CD4-positive, CD25-positive, alpha-beta regulatory T cell (primary cell): ENCODE data around the gene ZNF625. TPM values are rescaled to one million over a fixed set of nuclear protein-coding genes. Genes with fewer than 3 reads are reported as not detected.
A peak's percentile ranks its signal among the peaks of the same experiment; 100 is the strongest.

Experiments
- ATAC-seq, 2 donors: fragments of 150-1000 bp; cut with Tn5 transposase; one replicate each; pipeline ENCODE4 v1.10.0; 2021; ENCODE audit warnings: low read depth in 2 of 2, moderate number of reproducible peaks in 2 of 2, moderate library complexity in 1 of 2
- DNase-seq, 3 donors: peaks; one replicate each; pipeline versions ENCODE4 v3.0.0 to v3.0.0-alpha.2; 2012 to 2022; ENCODE audit warnings: mixed read lengths in 1 of 3
- H3K27ac ChIP-seq: one replicate; pipeline ENCODE4 v1.7.0; 2013; ENCODE audit warnings: mild to moderate bottlenecking, low read length; ENCODE audit not compliant: insufficient read depth, poor library complexity, severe bottlenecking
- H3K27me3 ChIP-seq: one replicate; pipeline ENCODE4 v1.7.0; 2013; ENCODE audit warnings: low read length; ENCODE audit not compliant: control insufficient read depth, insufficient read depth
- H3K36me3 ChIP-seq: one replicate; pipeline ENCODE4 v1.7.0; 2013; ENCODE audit warnings: mild to moderate bottlenecking, low read length, moderate library complexity; ENCODE audit not compliant: control insufficient read depth, insufficient read depth
- H3K4me1 ChIP-seq: 2 replicates; pipeline ENCODE4 v1.7.0; 2013; ENCODE audit warnings: mild to moderate bottlenecking, low read length; ENCODE audit not compliant: insufficient read depth, control insufficient read depth, poor library complexity, severe bottlenecking
- H3K4me3 ChIP-seq: one replicate; pipeline ENCODE4 v1.7.0; 2013; ENCODE audit warnings: low read depth, mild to moderate bottlenecking, low read length, moderate library complexity
- H3K9me3 ChIP-seq, 2 experiments: 1 replicate in 1 of 2; 2 replicates in 1 of 2; pipeline ENCODE4 v1.7.0; 2013; ENCODE audit warnings: low read length in 2 of 2, mild to moderate bottlenecking in 1 of 2, moderate library complexity in 1 of 2; ENCODE audit not compliant: control insufficient read depth in 2 of 2
- H3K27ac Mint-ChIP-seq, 3 donors: one replicate each; pipeline ENCODE4 v1.8.0; 2020 to 2022; ENCODE audit warnings: mild to moderate bottlenecking in 3 of 3, mixed read lengths in 3 of 3, moderate library complexity in 2 of 3
- H3K27me3 Mint-ChIP-seq: one replicate; pipeline ENCODE4 v1.8.0; 2022; ENCODE audit warnings: mild to moderate bottlenecking, mixed read lengths
- H3K36me3 Mint-ChIP-seq: one replicate; pipeline ENCODE4 v1.8.0; 2020; ENCODE audit warnings: mixed read lengths
- H3K4me1 Mint-ChIP-seq, 4 donors: one replicate each; pipeline ENCODE4 v1.8.0; 2020 to 2022; ENCODE audit warnings: mixed read lengths in 4 of 4, mild to moderate bottlenecking in 1 of 4
- H3K4me3 Mint-ChIP-seq, 4 donors: one replicate each; pipeline ENCODE4 v1.8.0; 2020 to 2022; ENCODE audit warnings: mild to moderate bottlenecking in 4 of 4, mixed read lengths in 4 of 4, moderate library complexity in 3 of 4
- H3K9me3 Mint-ChIP-seq, 7 donors: one replicate each; pipeline ENCODE4 v1.8.0; 2020 to 2022; ENCODE audit warnings: mixed read lengths in 7 of 7, mild to moderate bottlenecking in 3 of 7, moderate library complexity in 2 of 7
- polyA plus RNA-seq, 4 donors: library from polyadenylated mRNA; unstranded; fragments of 300-500 nt; fragmentation: Illumina TruSeq; gene quantifications; one replicate each; pipeline ENCODE4 v1.2.3, GENCODE V29; 2021
- total RNA-seq: library from RNA; stranded (reverse); gene quantifications from one replicate; pipeline ENCODE4 v1.2.3, GENCODE V29; 2022

The ZNF625 gene
- total and polyA plus RNA-seq, 5 donors from 2014 or later, result 0.24 to 2.7 (median 1.4) TPM

- Histone ChIP-seq H3K27me3 (no peaks in the 10 kb centered on the region), H3K4me1 (peaks cover 11% of the 10 kb centered on the region), H3K36me3 (peaks cover 19% of the 10 kb centered on the region), H3K9me3 (peaks cover 23 to 33% of the 10 kb centered on the region in 2 experiments), H3K27ac (no peak overlapping the region), H3K4me3 (no peak overlapping the region)
- Mint-ChIP-seq H3K36me3 (peaks cover 29% of the 10 kb centered on the region), H3K4me1 (peaks cover 10 to 15% (median 13%) of the 10 kb centered on the region in 4 donors), H3K4me3 (no peak overlapping the region), H3K9me3 (peaks cover 0 to 26% (median 10%) of the 10 kb centered on the region in 7 donors), H3K27me3 (no peaks in the 10 kb centered on the region), H3K27ac (no peak overlapping the region)
- DNase-seq (no peak), ATAC-seq (no peak)
Observed at GRCh38 chr19:12145348-12145747, 11.2 kb downstream of the ZNF625 start.

- peaks cover 18% of the 10 kb centered on the region for H3K36me3 ChIP-seq
- H3K4me3 ChIP-seq, result peak overlapping the region; percentile 86
- no peaks in the 10 kb centered on the region for H3K27me3 Mint-ChIP-seq
- DNase-seq (no peak), ATAC-seq (no peak)
- peak overlapping the region in 2 of 3 donors; percentile 36 to 38 for H3K27ac Mint-ChIP-seq
- H3K36me3 Mint-ChIP-seq, result peaks cover 21% of the 10 kb centered on the region
- H3K9me3 Mint-ChIP-seq, result peaks cover 0 to 14% (median 7%) of the 10 kb centered on the region in 7 donors
- peaks cover 15 to 16% of the 10 kb centered on the region in 2 experiments for H3K9me3 ChIP-seq
- H3K27ac ChIP-seq, result no peak overlapping the region
- H3K27me3 ChIP-seq, result no peaks in the 10 kb centered on the region
- H3K4me3 Mint-ChIP-seq, result peak overlapping the region in 3 of 4 donors; percentile 88 to 95 (median 93)
- H3K4me1 ChIP-seq, result peaks cover 26% of the 10 kb centered on the region
- H3K4me1 Mint-ChIP-seq, result peaks cover 17 to 42% (median 31%) of the 10 kb centered on the region in 4 donors
Observed at GRCh38 chr19:12141405-12141736, 15.2 kb downstream of the ZNF625 start.

GRCh38 chr19:12140545-12141404, 15.8 kb downstream of the ZNF625 start:
- Histone ChIP-seq H3K4me3 (peak overlapping the region; percentile 86), H3K9me3 (peaks cover 10 to 13% of the 10 kb centered on the region in 2 experiments), H3K4me1 (peaks cover 26% of the 10 kb centered on the region), H3K27ac (no peak overlapping the region), H3K36me3 (peaks cover 13% of the 10 kb centered on the region), H3K27me3 (no peaks in the 10 kb centered on the region)
- peak overlapping the region; percentile 88 to 95 (median 92) for H3K4me3 Mint-ChIP-seq
- H3K4me1 Mint-ChIP-seq, result peaks cover 17 to 42% (median 31%) of the 10 kb centered on the region in 4 donors
- DNase-seq (peak; percentile 71 to 86 (median 76)), ATAC-seq (peak; percentile 71 to 72)
- H3K27ac Mint-ChIP-seq, result peak overlapping the region; percentile 36 to 89 (median 79)
- H3K27me3 Mint-ChIP-seq, result no peaks in the 10 kb centered on the region
- peaks cover 17% of the 10 kb centered on the region for H3K36me3 Mint-ChIP-seq
- peaks cover 0 to 12% (median 6%) of the 10 kb centered on the region in 7 donors for H3K9me3 Mint-ChIP-seq

- ATAC-seq, result peak; percentile 86 to 89
- Histone ChIP-seq H3K27ac (peak within 1 kb of the TSS; percentile 14), H3K9me3 (peaks cover 5 to 12% of the 10 kb centered on the region in 2 experiments), H3K4me1 (peaks cover 26% of the 10 kb centered on the region), H3K4me3 (peak within 1 kb of the TSS; percentile 86), H3K27me3 (no peaks in the 10 kb centered on the region), H3K36me3 (peaks cover 13% of the 10 kb centered on the region)
- peak; percentile 75 to 92 (median 78) for DNase-seq
- peak within 1 kb of the TSS; percentile 88 to 95 (median 92) for H3K4me3 Mint-ChIP-seq
- H3K4me1 Mint-ChIP-seq, result peaks cover 17 to 42% (median 31%) of the 10 kb centered on the region in 4 donors
- peaks cover 16% of the 10 kb centered on the region for H3K36me3 Mint-ChIP-seq
- no peaks in the 10 kb centered on the region for H3K27me3 Mint-ChIP-seq
- peak within 1 kb of the TSS; percentile 36 to 89 (median 79) for H3K27ac Mint-ChIP-seq
- H3K9me3 Mint-ChIP-seq, result peaks cover 0 to 10% (median under 1%) of the 10 kb centered on the region in 7 donors
Observed at GRCh38 chr19:12139885-12140544, 16.5 kb downstream of the ZNF625 start, which contains the start of gene ZNF20. ZNF20 (minus strand) TSS chr19:12140350; CDS start chr19:12140182, 168 bp downstream.

GRCh38 chr19:12139269-12139668, 17.3 kb downstream of the ZNF625 start:
- peaks cover 17 to 42% (median 31%) of the 10 kb centered on the region in 4 donors for H3K4me1 Mint-ChIP-seq
- H3K4me3 Mint-ChIP-seq, result peak overlapping the region; percentile 88 to 95 (median 92)
- H3K27me3 Mint-ChIP-seq, result no peaks in the 10 kb centered on the region
- ATAC-seq (no peak), DNase-seq (no peak)
- peak overlapping the region; percentile 86 for H3K4me3 ChIP-seq
- peaks cover 4 to 15% of the 10 kb centered on the region in 2 experiments for H3K9me3 ChIP-seq
- no peak overlapping the region for H3K27ac ChIP-seq
- peaks cover 16% of the 10 kb centered on the region for H3K36me3 Mint-ChIP-seq
- H3K9me3 Mint-ChIP-seq, result peaks cover 0 to 16% (median 0%) of the 10 kb centered on the region in 7 donors
- H3K27me3 ChIP-seq, result no peaks in the 10 kb centered on the region
- peaks cover 19% of the 10 kb centered on the region for H3K36me3 ChIP-seq
- peak overlapping the region in 2 of 3 donors; percentile 36 to 59 for H3K27ac Mint-ChIP-seq
- peaks cover 26% of the 10 kb centered on the region for H3K4me1 ChIP-seq

GRCh38 chr19:12137221-12137940, 19.2 kb downstream of the ZNF625 start:
- no peaks in the 10 kb centered on the region for H3K27me3 Mint-ChIP-seq
- H3K4me1 Mint-ChIP-seq, result peaks cover 17 to 41% (median 31%) of the 10 kb centered on the region in 4 donors
- peaks cover 31% of the 10 kb centered on the region for H3K36me3 Mint-ChIP-seq
- H3K9me3 ChIP-seq, result peaks cover 19 to 33% of the 10 kb centered on the region in 2 experiments
- peak overlapping the region in 2 of 3 donors; percentile 1 to 51 for H3K27ac Mint-ChIP-seq
- no peak overlapping the region for H3K27ac ChIP-seq
- H3K36me3 ChIP-seq, result peaks cover 38% of the 10 kb centered on the region
- peak overlapping the region; percentile 53 to 79 (median 63) for H3K4me3 Mint-ChIP-seq
- H3K4me1 ChIP-seq, result peaks cover 26% of the 10 kb centered on the region
- H3K4me3 ChIP-seq, result no peak overlapping the region
- peaks cover 0 to 24% (median 6%) of the 10 kb centered on the region in 7 donors for H3K9me3 Mint-ChIP-seq
- ATAC-seq (peak in 1 of 2 donors; percentile 51), DNase-seq (peak in 1 of 3 donors; percentile 29)
- H3K27me3 ChIP-seq, result no peaks in the 10 kb centered on the region

GRCh38 chr19:12133069-12133468, 23.5 kb downstream of the ZNF625 start:
- H3K27ac ChIP-seq, result no peak overlapping the region
- no peak for ATAC-seq
- peaks cover 39 to 67% of the 10 kb centered on the region in 2 experiments for H3K9me3 ChIP-seq
- H3K27ac Mint-ChIP-seq, result no peak overlapping the region
- H3K9me3 Mint-ChIP-seq, result peaks cover 0 to 48% (median 16%) of the 10 kb centered on the region in 7 donors
- peaks cover 40% of the 10 kb centered on the region for H3K36me3 Mint-ChIP-seq
- H3K4me1 Mint-ChIP-seq, result peaks cover 4 to 9% (median 6%) of the 10 kb centered on the region in 4 donors
- no peaks in the 10 kb centered on the region for H3K27me3 ChIP-seq
- no peak overlapping the region for H3K4me3 Mint-ChIP-seq
- H3K36me3 ChIP-seq, result peaks cover 41% of the 10 kb centered on the region
- DNase-seq, result no peak
- no peaks in the 10 kb centered on the region for H3K4me1 ChIP-seq
- H3K4me3 ChIP-seq, result no peak overlapping the region
- H3K27me3 Mint-ChIP-seq, result no peaks in the 10 kb centered on the region
